ENCODE data around the gene MAST2. TPM values are rescaled to one million over a fixed set of nuclear protein-coding genes. Genes with fewer than 3 reads are reported as not detected.

Gene MAST2
- total and polyA plus RNA-seq, 4 donors = 12.4 to 68.5 (median 49.7) TPM

DNA sequence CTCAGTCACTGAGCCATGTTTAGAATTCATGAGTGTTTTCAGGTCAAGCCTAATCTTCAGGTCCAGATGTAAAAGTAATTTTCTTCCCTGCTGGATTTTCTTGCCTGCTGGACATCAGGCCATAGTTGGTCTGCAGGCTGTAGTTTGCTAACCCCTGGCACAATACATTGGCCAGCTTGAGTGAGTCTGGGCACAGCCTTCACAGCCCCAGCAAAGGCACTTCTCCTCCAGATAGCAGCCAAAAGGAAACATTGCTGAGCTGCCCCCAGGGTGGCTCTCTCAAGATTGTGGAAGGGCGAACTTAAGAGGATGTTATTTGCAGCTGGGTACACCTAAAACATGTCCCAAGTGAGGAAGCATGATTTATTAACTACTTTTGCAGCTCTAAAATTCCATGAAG, 202.2 kb downstream of the MAST2 start:
- ATAC-seq (ENCODE audit: low FRiP score) (no peak), DNase-seq (no peak)
- Histone ChIP-seq H3K4me1 (ENCODE audit: control insufficient read depth in 1 of 2, insufficient read depth in 2 of 2, low read length in 2 of 2) (no peaks in the 10 kb centered on the region), H3K27me3 (ENCODE audit: control insufficient read depth in 1 of 2, insufficient read depth in 2 of 2, low read length in 1 of 2) (no peaks in the 10 kb centered on the region), H3K4me3 (ENCODE audit: low read length in 2 of 2) (no peak overlapping the region), H3K9me3 (ENCODE audit: control insufficient read depth, low read length) (no peaks in the 10 kb centered on the region), H3K36me3 (ENCODE audit: control insufficient read depth in 1 of 2, insufficient read depth in 2 of 2, low read length in 1 of 2) (peaks cover 11 to 20% of the 10 kb centered on the region in 2 donors), H3K27ac (ENCODE audit: low read depth in 1 of 2, low read length in 2 of 2) (no peak overlapping the region)
- intact Hi-C loops (cut with DNase I) = no loop called here
- WGBS, 2 donors = 82 to 93% methylated on average over 1 of the region's 1 CpG

DNA sequence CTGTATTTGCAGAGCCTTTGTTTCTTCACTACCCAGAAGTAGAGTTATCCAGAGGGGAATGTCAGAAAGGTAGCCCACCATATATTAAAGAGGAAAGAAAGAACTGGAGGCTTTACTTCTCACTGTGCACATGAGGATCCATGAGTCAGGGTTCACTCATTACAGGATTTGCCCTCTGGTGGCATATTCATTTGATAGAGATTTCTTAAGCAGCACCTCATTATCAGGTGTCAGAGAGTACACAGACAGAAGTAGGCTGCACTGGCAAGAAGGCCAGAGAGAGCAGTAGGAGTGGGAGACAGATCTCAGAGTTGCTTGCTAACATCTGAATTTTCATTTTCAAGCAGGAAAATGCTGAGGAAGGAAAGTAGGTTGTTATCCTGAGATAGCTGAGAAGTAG, 205.2 kb downstream of the MAST2 start:
- H3K4me3 ChIP-seq (ENCODE audit: low read length in 2 of 2) = no peak overlapping the region
- no peaks in the 10 kb centered on the region for H3K4me1 ChIP-seq (ENCODE audit: control insufficient read depth in 1 of 2, insufficient read depth in 2 of 2, low read length in 2 of 2)
- H3K36me3 ChIP-seq (ENCODE audit: control insufficient read depth in 1 of 2, insufficient read depth in 2 of 2, low read length in 1 of 2) = peaks cover 18 to 20% of the 10 kb centered on the region in 2 donors
- H3K27me3 ChIP-seq (ENCODE audit: control insufficient read depth in 1 of 2, insufficient read depth in 2 of 2, low read length in 1 of 2) = no peaks in the 10 kb centered on the region
- H3K27ac ChIP-seq (ENCODE audit: low read depth in 1 of 2, low read length in 2 of 2) = no peak overlapping the region
- DNase-seq (no peak), ATAC-seq (ENCODE audit: low FRiP score) (no peak)
- H3K9me3 ChIP-seq (ENCODE audit: control insufficient read depth, low read length) = no peaks in the 10 kb centered on the region
- intact Hi-C loops (cut with DNase I) = no loop called here

DNA sequence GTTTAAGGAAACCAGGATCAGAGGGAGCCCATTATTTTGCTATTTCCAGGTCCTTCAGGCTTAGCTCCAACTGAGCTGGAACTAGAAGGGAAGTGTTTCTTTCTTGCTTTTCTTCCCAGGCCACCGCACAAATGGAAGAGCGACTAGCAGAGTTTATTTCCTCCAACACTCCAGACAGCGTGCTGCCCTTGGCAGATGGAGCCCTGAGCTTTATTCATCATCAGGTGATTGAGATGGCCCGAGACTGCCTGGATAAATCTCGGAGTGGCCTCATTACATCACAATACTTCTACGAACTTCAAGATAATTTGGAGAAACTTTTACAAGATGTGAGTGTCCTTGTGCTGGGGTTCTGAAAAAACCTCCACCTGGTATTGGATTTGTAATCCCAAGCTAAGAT, 207.2 kb downstream of the MAST2 start:
- intact Hi-C loops (cut with DNase I) = no loop called here
- no peaks in the 10 kb centered on the region for H3K27me3 ChIP-seq (ENCODE audit: control insufficient read depth in 1 of 2, insufficient read depth in 2 of 2, low read length in 1 of 2)
- H3K4me3 ChIP-seq (ENCODE audit: low read length in 2 of 2) = no peak overlapping the region
- DNase-seq (no peak), ATAC-seq (ENCODE audit: low FRiP score) (no peak)
- peaks cover 17 to 18% of the 10 kb centered on the region in 2 donors for H3K36me3 ChIP-seq (ENCODE audit: control insufficient read depth in 1 of 2, insufficient read depth in 2 of 2, low read length in 1 of 2)
- H3K9me3 ChIP-seq (ENCODE audit: control insufficient read depth, low read length) = no peaks in the 10 kb centered on the region
- 95 to 97% methylated on average over 6 of the region's 6 CpGs for WGBS, 2 donors
- no peak overlapping the region for H3K27ac ChIP-seq (ENCODE audit: low read depth in 1 of 2, low read length in 2 of 2)
- no peaks in the 10 kb centered on the region for H3K4me1 ChIP-seq (ENCODE audit: control insufficient read depth in 1 of 2, insufficient read depth in 2 of 2, low read length in 2 of 2)

DNA sequence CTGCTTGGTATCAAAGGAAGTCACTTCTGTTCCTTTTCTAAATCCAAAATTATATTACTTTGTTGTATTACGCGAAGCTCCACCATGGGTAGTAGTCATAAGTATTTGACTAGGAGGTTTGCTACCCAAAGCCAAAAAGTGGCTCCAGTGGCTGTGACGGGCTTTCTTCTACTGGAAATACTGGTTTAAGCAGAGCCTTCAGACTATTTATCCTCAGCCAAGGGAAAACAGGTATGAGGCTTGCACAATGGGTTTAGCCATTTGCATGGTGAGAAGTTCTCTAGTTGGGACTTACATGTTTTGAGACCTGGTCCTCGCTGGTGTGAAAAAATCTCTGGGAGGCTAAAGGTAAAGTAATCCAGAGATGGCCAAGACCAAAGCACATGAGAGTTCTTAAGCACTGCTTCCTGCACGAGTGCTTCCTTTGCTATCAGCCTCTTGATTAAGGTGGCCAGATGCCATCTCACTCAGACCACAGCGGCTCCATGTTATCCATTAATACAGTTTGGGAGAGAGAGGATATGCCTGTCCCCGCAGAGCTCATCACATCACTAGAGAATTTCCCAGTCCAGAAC, 207.8 kb downstream of the MAST2 start:
- peaks cover 14 to 18% of the 10 kb centered on the region in 2 donors for H3K36me3 ChIP-seq (ENCODE audit: control insufficient read depth in 1 of 2, insufficient read depth in 2 of 2, low read length in 1 of 2)
- ATAC-seq (ENCODE audit: low FRiP score) = no peak
- 83 to 88% methylated on average over 7 of the region's 7 CpGs for WGBS, 2 donors

DNA sequence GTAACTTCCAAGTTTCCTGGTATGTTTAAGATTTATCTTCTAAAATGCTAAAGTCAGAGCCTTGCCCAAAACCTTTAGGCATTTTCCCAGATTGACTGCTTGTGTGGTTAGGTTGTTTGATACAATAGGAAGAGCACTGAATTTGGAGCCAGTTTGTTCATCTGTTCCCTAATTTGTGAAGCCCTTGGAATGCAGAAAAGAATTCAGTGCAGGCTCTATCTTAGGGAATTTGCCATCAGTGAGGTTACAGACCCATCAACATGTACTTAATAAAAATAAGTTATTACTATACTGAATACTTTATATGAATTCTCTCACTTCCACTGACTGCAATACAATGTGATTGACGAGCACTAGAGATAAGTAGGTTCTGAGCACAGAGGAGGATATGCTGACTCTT, 208.8 kb downstream of the MAST2 start:
- Histone ChIP-seq H3K36me3 (ENCODE audit: control insufficient read depth in 1 of 2, insufficient read depth in 2 of 2, low read length in 1 of 2) (peaks cover 11 to 12% of the 10 kb centered on the region in 2 donors), H3K27ac (ENCODE audit: low read depth in 1 of 2, low read length in 2 of 2) (no peak overlapping the region), H3K4me3 (ENCODE audit: low read length in 2 of 2) (no peak overlapping the region), H3K4me1 (ENCODE audit: control insufficient read depth in 1 of 2, insufficient read depth in 2 of 2, low read length in 2 of 2) (no peaks in the 10 kb centered on the region), H3K9me3 (ENCODE audit: control insufficient read depth, low read length) (no peaks in the 10 kb centered on the region), H3K27me3 (ENCODE audit: control insufficient read depth in 1 of 2, insufficient read depth in 2 of 2, low read length in 1 of 2) (no peaks in the 10 kb centered on the region)
- intact Hi-C loops (cut with DNase I) = no loop called here
- DNase-seq (no peak), ATAC-seq (ENCODE audit: low FRiP score) (no peak)
- WGBS, 2 donors = 86 to 97% methylated on average over 1 of the region's 1 CpG

More for the DNA sequence above, 207.8 kb downstream of the MAST2 start:
- intact Hi-C loops (cut with DNase I) = no loop called here
- Histone ChIP-seq H3K4me3 (ENCODE audit: low read length in 2 of 2) (no peak overlapping the region), H3K27me3 (ENCODE audit: control insufficient read depth in 1 of 2, insufficient read depth in 2 of 2, low read length in 1 of 2) (no peaks in the 10 kb centered on the region), H3K4me1 (ENCODE audit: control insufficient read depth in 1 of 2, insufficient read depth in 2 of 2, low read length in 2 of 2) (no peaks in the 10 kb centered on the region), H3K27ac (ENCODE audit: low read depth in 1 of 2, low read length in 2 of 2) (no peak overlapping the region), H3K9me3 (ENCODE audit: control insufficient read depth, low read length) (no peaks in the 10 kb centered on the region)
- no peak for DNase-seq

DNA sequence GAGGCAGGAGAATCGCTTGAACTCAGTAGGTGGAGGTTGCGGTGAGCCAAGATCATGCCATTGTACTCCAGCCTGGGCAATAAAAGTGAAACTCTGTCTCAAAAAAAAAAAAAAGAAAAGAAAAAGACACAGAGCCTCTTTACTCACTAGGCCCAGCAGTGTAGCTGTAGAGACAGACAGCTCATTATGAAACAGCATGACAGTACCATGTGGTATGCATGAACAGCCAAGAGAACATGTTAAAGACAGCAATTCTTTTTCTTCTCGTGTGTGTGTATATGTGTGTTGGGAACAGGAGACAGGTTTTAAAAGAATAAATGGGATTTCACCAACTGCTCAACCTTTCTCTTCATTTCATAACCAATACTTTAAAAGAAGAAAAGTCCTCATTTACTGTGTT, 210.2 kb downstream of the MAST2 start:
- no peaks in the 10 kb centered on the region for H3K27me3 ChIP-seq (ENCODE audit: control insufficient read depth in 1 of 2, insufficient read depth in 2 of 2, low read length in 1 of 2)
- peaks cover 7 to 10% of the 10 kb centered on the region in 2 donors for H3K36me3 ChIP-seq (ENCODE audit: control insufficient read depth in 1 of 2, insufficient read depth in 2 of 2, low read length in 1 of 2)
- ATAC-seq (ENCODE audit: low FRiP score) = no peak
- H3K4me3 ChIP-seq (ENCODE audit: low read length in 2 of 2) = no peak overlapping the region
- H3K4me1 ChIP-seq (ENCODE audit: control insufficient read depth in 1 of 2, insufficient read depth in 2 of 2, low read length in 2 of 2) = no peaks in the 10 kb centered on the region
- no peaks in the 10 kb centered on the region for H3K9me3 ChIP-seq (ENCODE audit: control insufficient read depth, low read length)
- intact Hi-C loops (cut with DNase I) = no loop called here
- 97% methylated on average over 3 of the region's 3 CpGs for WGBS, 2 donors
- no peak for DNase-seq
- H3K27ac ChIP-seq (ENCODE audit: low read depth in 1 of 2, low read length in 2 of 2) = no peak overlapping the region

DNA sequence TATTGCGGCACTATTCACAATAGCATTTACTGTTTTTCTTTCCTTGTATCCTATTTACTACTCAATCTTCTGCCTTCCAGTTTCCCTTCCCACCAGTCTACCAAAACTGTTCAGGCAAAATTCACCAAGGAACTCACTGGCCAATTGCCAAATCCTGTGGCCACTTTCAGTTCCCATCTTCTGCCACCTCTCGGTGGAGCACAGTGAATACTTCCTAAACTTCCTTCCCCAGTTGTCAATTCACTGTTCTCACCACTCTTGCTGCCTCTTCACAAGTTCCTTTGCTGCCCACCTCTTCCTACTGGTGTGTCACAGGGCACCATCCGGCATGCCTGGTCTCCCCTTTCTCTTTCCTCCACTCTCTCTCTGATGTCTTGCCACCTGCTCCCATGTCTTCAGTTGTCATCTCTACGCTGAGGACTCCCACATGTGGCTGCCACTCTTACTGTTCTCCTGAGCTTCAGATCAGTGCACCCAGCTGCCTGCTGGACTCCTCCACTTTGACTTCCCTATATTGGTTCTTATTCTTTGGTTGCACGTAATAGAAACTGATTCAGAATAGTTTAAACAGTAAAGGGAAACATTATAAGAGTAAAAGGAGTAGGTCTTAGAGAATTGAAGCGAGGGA, 214.6 kb downstream of the MAST2 start:
- H3K4me1 ChIP-seq (ENCODE audit: control insufficient read depth in 1 of 2, insufficient read depth in 2 of 2, low read length in 2 of 2) = no peaks in the 10 kb centered on the region
- no peaks in the 10 kb centered on the region for H3K9me3 ChIP-seq (ENCODE audit: control insufficient read depth, low read length)
- peaks cover 0 to 3% of the 10 kb centered on the region in 2 donors for H3K36me3 ChIP-seq (ENCODE audit: control insufficient read depth in 1 of 2, insufficient read depth in 2 of 2, low read length in 1 of 2)
- 95% methylated on average over 6 of the region's 6 CpGs for WGBS, 2 donors
- H3K27ac ChIP-seq (ENCODE audit: low read depth in 1 of 2, low read length in 2 of 2) = no peak overlapping the region
- intact Hi-C loops (cut with DNase I) = no loop called here
- ATAC-seq (ENCODE audit: low FRiP score) = no peak
- no peaks in the 10 kb centered on the region for H3K27me3 ChIP-seq (ENCODE audit: control insufficient read depth in 1 of 2, insufficient read depth in 2 of 2, low read length in 1 of 2)
- H3K4me3 ChIP-seq (ENCODE audit: low read length in 2 of 2) = no peak overlapping the region
- no peak for DNase-seq

DNA sequence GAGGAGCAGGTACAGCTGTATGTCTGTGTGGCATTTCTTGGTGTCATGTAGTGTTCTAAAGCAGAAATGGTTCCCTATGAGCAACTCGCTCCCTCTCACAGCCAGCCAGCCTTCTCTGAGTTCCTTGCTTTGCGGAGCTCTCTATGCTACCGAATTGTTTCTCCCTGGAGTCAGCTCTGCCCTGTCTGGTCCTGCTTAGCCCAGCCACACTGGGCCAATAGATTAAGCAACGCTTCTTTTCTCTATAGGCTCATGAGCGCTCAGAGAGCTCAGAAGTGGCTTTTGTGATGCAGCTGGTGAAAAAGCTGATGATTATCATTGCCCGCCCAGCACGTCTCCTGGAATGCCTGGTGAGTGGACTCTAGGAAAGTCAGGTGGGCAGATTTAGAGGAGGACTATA, 215.9 kb downstream of the MAST2 start:
- Histone ChIP-seq H3K4me1 (ENCODE audit: control insufficient read depth in 1 of 2, insufficient read depth in 2 of 2, low read length in 2 of 2) (no peaks in the 10 kb centered on the region), H3K4me3 (ENCODE audit: low read length in 2 of 2) (no peak overlapping the region), H3K27ac (ENCODE audit: low read depth in 1 of 2, low read length in 2 of 2) (no peak overlapping the region), H3K27me3 (ENCODE audit: control insufficient read depth in 1 of 2, insufficient read depth in 2 of 2, low read length in 1 of 2) (no peaks in the 10 kb centered on the region), H3K36me3 (ENCODE audit: control insufficient read depth in 1 of 2, insufficient read depth in 2 of 2, low read length in 1 of 2) (peaks cover 0 to 6% of the 10 kb centered on the region in 2 donors), H3K9me3 (ENCODE audit: control insufficient read depth, low read length) (no peaks in the 10 kb centered on the region)
- no peak for DNase-seq
- intact Hi-C loops (cut with DNase I) = no loop called here
- peak; percentile 7 for ATAC-seq (ENCODE audit: low FRiP score)
- WGBS, 2 donors = 96% methylated on average over 7 of the region's 7 CpGs

DNA sequence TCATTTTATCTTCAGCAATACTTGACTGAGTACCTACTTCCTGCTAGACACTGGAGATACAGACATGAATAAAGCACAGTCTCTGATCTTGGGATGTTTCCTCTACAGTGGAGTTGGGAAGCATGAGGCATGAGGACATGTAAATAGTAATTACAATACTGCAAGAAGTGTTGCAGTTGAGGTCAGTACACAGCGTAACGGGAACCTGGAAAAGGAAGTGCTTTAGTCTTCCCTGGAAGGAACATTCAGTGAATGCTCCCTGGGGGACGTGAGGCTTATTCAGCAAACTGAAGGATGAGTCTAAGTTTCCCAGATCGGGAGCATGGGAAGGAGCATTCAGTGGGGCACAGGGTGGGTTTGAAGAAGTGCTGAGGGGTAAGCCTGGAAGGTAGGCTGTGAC, 216.6 kb downstream of the MAST2 start:
- Histone ChIP-seq H3K4me1 (ENCODE audit: control insufficient read depth in 1 of 2, insufficient read depth in 2 of 2, low read length in 2 of 2) (no peaks in the 10 kb centered on the region), H3K9me3 (ENCODE audit: control insufficient read depth, low read length) (no peaks in the 10 kb centered on the region), H3K27ac (ENCODE audit: low read depth in 1 of 2, low read length in 2 of 2) (no peak overlapping the region), H3K36me3 (ENCODE audit: control insufficient read depth in 1 of 2, insufficient read depth in 2 of 2, low read length in 1 of 2) (peaks cover 0 to 6% of the 10 kb centered on the region in 2 donors), H3K27me3 (ENCODE audit: control insufficient read depth in 1 of 2, insufficient read depth in 2 of 2, low read length in 1 of 2) (no peaks in the 10 kb centered on the region), H3K4me3 (ENCODE audit: low read length in 2 of 2) (no peak overlapping the region)
- DNase-seq (no peak), ATAC-seq (ENCODE audit: low FRiP score) (no peak)
- 66% methylated on average over 4 of the region's 4 CpGs for WGBS, 2 donors
- intact Hi-C loops (cut with DNase I) = no loop called here
